Measurements from ENCODE around the gene PLG. TPM values are rescaled to one million over a fixed set of nuclear protein-coding genes. Genes with fewer than 3 reads are reported as not detected.

Gene PLG
- total RNA-seq, 3 donors from 2014 or later: not detected

GRCh38 chr6:160790028-160790792 lies 88.2 kb downstream of the PLG start:
- H3K4me3 ChIP-seq: peak overlapping the region in 2 of 3 donors; percentile 18 to 25
- TF ChIP-seq CTCF (IDR thresholded peaks at IDR 0.05) (no peak), POLR2A (IDR thresholded peaks at IDR 0.05) (no peak), POLR2AphosphoS5 (IDR thresholded peaks at IDR 0.05) (no peak)
- H3K36me3 ChIP-seq: no peaks in the 10 kb centered on the region
- no peaks in the 10 kb centered on the region for H3K9me3 ChIP-seq
- H3K4me1 ChIP-seq: no peaks in the 10 kb centered on the region
- H3K27ac ChIP-seq: no peak overlapping the region
- no peak for DNase-seq (ENCODE audit: low spot score in 2 of 2)
- intact Hi-C loops (cut with DNase I; ENCODE audit: low total_unique reads): no loop called here
- H3K27me3 ChIP-seq: no peaks in the 10 kb centered on the region

GRCh38 chr6:160791459-160791858 lies 89.4 kb downstream of the PLG start:
- TF ChIP-seq CTCF (IDR thresholded peaks at IDR 0.05): no peak
- TF ChIP-seq POLR2AphosphoS5 (IDR thresholded peaks at IDR 0.05): no peak
- TF ChIP-seq POLR2A (IDR thresholded peaks at IDR 0.05): no peak

GRCh38 chr6:160791981-160792418 lies 90.0 kb downstream of the PLG start:
- DNase-seq (ENCODE audit: low spot score in 2 of 2): no peak
- intact Hi-C loops (cut with DNase I; ENCODE audit: low total_unique reads): no loop called here

More at GRCh38 chr6:160791459-160791858, 89.4 kb downstream of the PLG start:
- intact Hi-C loops (cut with DNase I; ENCODE audit: low total_unique reads): no loop called here
- Histone ChIP-seq H3K4me1 (no peaks in the 10 kb centered on the region), H3K27ac (no peak overlapping the region), H3K36me3 (no peaks in the 10 kb centered on the region), H3K27me3 (no peaks in the 10 kb centered on the region), H3K9me3 (peaks cover 0 to 1% of the 10 kb centered on the region in 2 donors), H3K4me3 (no peak overlapping the region)
- no peak for DNase-seq (ENCODE audit: low spot score in 2 of 2)

GRCh38 chr6:160792708-160793107 lies 90.7 kb downstream of the PLG start:
- H3K36me3 ChIP-seq: no peaks in the 10 kb centered on the region
- H3K4me3 ChIP-seq: no peak overlapping the region
- intact Hi-C loops (cut with DNase I; ENCODE audit: low total_unique reads): no loop called here
- H3K27ac ChIP-seq: no peak overlapping the region
- no peaks in the 10 kb centered on the region for H3K27me3 ChIP-seq
- DNase-seq (ENCODE audit: low spot score in 2 of 2): no peak
- no peaks in the 10 kb centered on the region for H3K4me1 ChIP-seq
- no peak for TF ChIP-seq CTCF (IDR thresholded peaks at IDR 0.05)
- TF ChIP-seq POLR2A (IDR thresholded peaks at IDR 0.05): no peak
- TF ChIP-seq POLR2AphosphoS5 (IDR thresholded peaks at IDR 0.05): no peak
- peaks cover 0 to 4% of the 10 kb centered on the region in 2 donors for H3K9me3 ChIP-seq

More at GRCh38 chr6:160791981-160792418, 90.0 kb downstream of the PLG start:
- no peak overlapping the region for H3K4me3 ChIP-seq
- H3K36me3 ChIP-seq: no peaks in the 10 kb centered on the region
- no peak overlapping the region for H3K27ac ChIP-seq
- no peaks in the 10 kb centered on the region for H3K27me3 ChIP-seq
- H3K9me3 ChIP-seq: peaks cover 0 to 4% of the 10 kb centered on the region in 2 donors
- no peaks in the 10 kb centered on the region for H3K4me1 ChIP-seq
- TF ChIP-seq POLR2A (IDR thresholded peaks at IDR 0.05) (no peak), POLR2AphosphoS5 (IDR thresholded peaks at IDR 0.05) (no peak), CTCF (IDR thresholded peaks at IDR 0.05) (no peak)

GRCh38 chr6:160793652-160794051 lies 91.6 kb downstream of the PLG start:
- no peak for DNase-seq (ENCODE audit: low spot score in 2 of 2)
- Histone ChIP-seq H3K27ac (no peak overlapping the region), H3K36me3 (no peaks in the 10 kb centered on the region), H3K27me3 (no peaks in the 10 kb centered on the region), H3K4me3 (no peak overlapping the region), H3K9me3 (peaks cover 1 to 4% of the 10 kb centered on the region in 2 donors), H3K4me1 (no peaks in the 10 kb centered on the region)
- intact Hi-C loops (cut with DNase I; ENCODE audit: low total_unique reads): no loop called here
- TF ChIP-seq CTCF (IDR thresholded peaks at IDR 0.05): no peak
- TF ChIP-seq POLR2AphosphoS5 (IDR thresholded peaks at IDR 0.05): no peak
